Hepatocyte (in vitro differentiated cells): Measurements from ENCODE around the gene LRSAM1. TPM values are rescaled to one million over a fixed set of nuclear protein-coding genes. Genes with fewer than 3 reads are reported as not detected.

ENCODE experiments used
- DNase-seq: peaks from one replicate; pipeline ENCODE4 v3.0.0-alpha.2; 2016; ENCODE audit warnings: low spot score
- H2AFZ ChIP-seq: fragments of 200-600 bp; sonication (generic); 2 replicates; pipeline ENCODE4 v1.6.0; 2016; ENCODE audit warnings: antibody characterized with exemption, mild to moderate bottlenecking
- H3K27ac ChIP-seq: fragments of 200-600 bp; sonication (generic); 2 replicates; pipeline ENCODE4 v1.5.1; 2016; ENCODE audit warnings: mild to moderate bottlenecking
- H3K27me3 ChIP-seq: fragments of 200-600 bp; sonication (generic); 2 replicates; pipeline ENCODE4 v1.6.1; 2016
- H3K36me3 ChIP-seq: fragments of 200-600 bp; sonication (generic); replicated peaks from 2 replicates; pipeline ENCODE4 v1.5.1; 2016; ENCODE audit warnings: low read depth; ENCODE audit not compliant: insufficient read depth
- H3K4me1 ChIP-seq: fragments of 200-600 bp; sonication (generic); 2 replicates; pipeline ENCODE4 v1.5.1; 2016; ENCODE audit warnings: mild to moderate bottlenecking, moderate library complexity; ENCODE audit not compliant: insufficient read depth
- H3K4me2 ChIP-seq: fragments of 200-600 bp; sonication (generic); 2 replicates; pipeline ENCODE4 v1.6.0; 2016
- H3K4me3 ChIP-seq: fragments of 200-600 bp; sonication (generic); 2 replicates; pipeline ENCODE4 v1.5.1; 2016; ENCODE audit warnings: mild to moderate bottlenecking
- H3K79me2 ChIP-seq: fragments of 200-600 bp; sonication (generic); 2 replicates; pipeline ENCODE4 v1.6.0; 2017; ENCODE audit warnings: mild to moderate bottlenecking
- H3K9me2 ChIP-seq: fragments of 200-600 bp; sonication (generic); replicated peaks from 2 replicates; pipeline ENCODE4 v1.6.0; 2017; ENCODE audit warnings: mild to moderate bottlenecking; ENCODE audit not compliant: insufficient read depth
- H3K9me3 ChIP-seq: fragments of 200-600 bp; sonication (generic); 2 replicates; pipeline ENCODE4 v1.5.1; 2016; ENCODE audit warnings: low read depth, mild to moderate bottlenecking
- H4K20me1 ChIP-seq: fragments of 200-600 bp; sonication (generic); 2 replicates; pipeline ENCODE4 v1.6.0; 2016; ENCODE audit warnings: mild to moderate bottlenecking; ENCODE audit not compliant: insufficient read depth, poor library complexity, severe bottlenecking
- EZH2 ChIP-seq: fragments of 200-600 bp; sonication (generic); IDR thresholded peaks from 2 replicates; pipeline ENCODE4 v1.6.1; 2016; ENCODE audit warnings: antibody characterized with exemption, mild to moderate bottlenecking, borderline replicate concordance
- EZH2phosphoT487 ChIP-seq: fragments of 200-600 bp; sonication (generic); IDR thresholded peaks from one replicate; pipeline ENCODE4 v1.6.1; 2018; ENCODE audit warnings: antibody characterized with exemption, mild to moderate bottlenecking, low read depth, moderate library complexity; ENCODE audit not compliant: unreplicated experiment, severe bottlenecking
- whole genome bisulfite sequencing: methylation state at CpG from one replicate; pipeline ENCODE4 v1.1.6; 2016; ENCODE audit warnings: low lambda C conversion rate; ENCODE audit errors: missing lambda C conversion rate; 5-methylcytosine and 5-hydroxymethylcytosine counted together
- polyA plus RNA-seq: library from polyadenylated mRNA; unstranded; fragments of >200 nt; fragmentation: Nextera tagmentation; extraction: Ambion mirVana; gene quantifications from 2 replicates; pipeline ENCODE4 v1.2.1, GENCODE V29; 2016
- total RNA-seq: library from RNA; depleted of rRNA; stranded (reverse); fragments of >200 nt; gene quantifications from 2 replicates; pipeline ENCODE4 v1.2.3, GENCODE V29; 2014
- TF ChIP-seq, protein P1 (sequence below): fragments of 200-600 bp; sonication (generic); IDR thresholded peaks from 2 replicates; pipeline ENCODE4 v1.5.1; 2016; ENCODE audit warnings: antibody characterized with exemption, mild to moderate bottlenecking; ENCODE audit not compliant: poor library complexity

LRSAM1 gene
- total and polyA plus RNA-seq, 2 experiments from 2014 or later: 10.7 to 19.4 TPM

DNA sequence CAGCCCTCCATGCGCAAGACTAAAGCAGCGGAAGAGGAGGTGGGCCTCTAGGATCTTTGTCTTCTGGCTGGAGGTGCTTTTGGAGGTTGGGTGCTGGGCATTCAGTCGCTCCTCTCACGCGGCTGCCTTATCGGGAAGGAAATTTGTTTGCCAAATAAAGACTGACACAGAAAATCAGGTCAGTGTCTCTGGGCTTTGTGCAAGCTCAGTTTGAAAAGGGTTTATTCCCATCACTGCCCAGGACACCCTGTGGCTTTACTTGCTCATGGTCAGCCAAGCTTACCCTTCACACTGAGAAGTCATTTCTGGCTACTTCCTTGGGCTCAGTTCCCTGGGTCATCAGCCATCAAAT lies 43.8 kb upstream of the LRSAM1 start:
- 78% methylated on average over 6 of the region's 6 CpGs for WGBS
- Histone ChIP-seq H3K4me1 (no peaks in the 10 kb centered on the region), H4K20me1 (peaks cover 7% of the 10 kb centered on the region), H3K27me3 (no peaks in the 10 kb centered on the region), H3K9me2 (no peaks in the 10 kb centered on the region), H3K9me3 (no peaks in the 10 kb centered on the region), H3K27ac (no peak overlapping the region), H3K4me3 (no peak overlapping the region), H3K36me3 (no peaks in the 10 kb centered on the region), H2AFZ (no peak overlapping the region), H3K4me2 (no peak overlapping the region), H3K79me2 (no peaks in the 10 kb centered on the region)
- TF ChIP-seq EZH2 (no peak), EZH2phosphoT487 (no peak)
- TF ChIP-seq, protein P1, sequence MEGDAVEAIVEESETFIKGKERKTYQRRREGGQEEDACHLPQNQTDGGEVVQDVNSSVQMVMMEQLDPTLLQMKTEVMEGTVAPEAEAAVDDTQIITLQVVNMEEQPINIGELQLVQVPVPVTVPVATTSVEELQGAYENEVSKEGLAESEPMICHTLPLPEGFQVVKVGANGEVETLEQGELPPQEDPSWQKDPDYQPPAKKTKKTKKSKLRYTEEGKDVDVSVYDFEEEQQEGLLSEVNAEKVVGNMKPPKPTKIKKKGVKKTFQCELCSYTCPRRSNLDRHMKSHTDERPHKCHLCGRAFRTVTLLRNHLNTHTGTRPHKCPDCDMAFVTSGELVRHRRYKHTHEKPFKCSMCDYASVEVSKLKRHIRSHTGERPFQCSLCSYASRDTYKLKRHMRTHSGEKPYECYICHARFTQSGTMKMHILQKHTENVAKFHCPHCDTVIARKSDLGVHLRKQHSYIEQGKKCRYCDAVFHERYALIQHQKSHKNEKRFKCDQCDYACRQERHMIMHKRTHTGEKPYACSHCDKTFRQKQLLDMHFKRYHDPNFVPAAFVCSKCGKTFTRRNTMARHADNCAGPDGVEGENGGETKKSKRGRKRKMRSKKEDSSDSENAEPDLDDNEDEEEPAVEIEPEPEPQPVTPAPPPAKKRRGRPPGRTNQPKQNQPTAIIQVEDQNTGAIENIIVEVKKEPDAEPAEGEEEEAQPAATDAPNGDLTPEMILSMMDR: no peak
- DNase-seq: no peak

DNA sequence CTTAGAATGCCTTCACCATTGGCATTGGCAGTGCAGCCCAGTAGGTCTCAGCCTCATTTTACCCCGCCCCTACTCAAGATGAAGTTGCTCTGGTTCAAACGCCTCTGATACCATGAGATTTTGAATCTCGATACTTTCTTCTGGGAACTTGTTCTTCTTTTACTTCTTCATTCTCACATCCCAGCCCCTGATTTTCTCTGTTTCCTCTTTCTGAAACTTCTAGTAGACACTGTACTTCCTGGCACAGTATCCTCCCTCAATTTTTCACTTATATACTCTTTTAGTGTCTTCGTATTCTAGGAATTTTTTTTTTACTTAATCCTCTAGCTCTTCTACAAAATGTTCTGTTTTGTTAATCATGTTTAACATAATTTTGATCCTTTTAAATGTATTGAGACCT lies 40.2 kb upstream of the LRSAM1 start:
- H3K27ac ChIP-seq: peak overlapping the region; percentile 48
- no peaks in the 10 kb centered on the region for H3K9me3 ChIP-seq
- TF ChIP-seq EZH2 (no peak), EZH2phosphoT487 (no peak)
- TF ChIP-seq, protein P1: no peak
- no peaks in the 10 kb centered on the region for H3K27me3 ChIP-seq
- H3K4me3 ChIP-seq: no peak overlapping the region
- no peak for DNase-seq
- peaks cover under 1% of the 10 kb centered on the region for H4K20me1 ChIP-seq
- peaks cover 6% of the 10 kb centered on the region for H3K4me1 ChIP-seq
- WGBS: 98% methylated on average over 4 of the region's 4 CpGs
- no peak overlapping the region for H3K4me2 ChIP-seq
- H3K36me3 ChIP-seq: no peaks in the 10 kb centered on the region
- no peak overlapping the region for H2AFZ ChIP-seq
- H3K79me2 ChIP-seq: no peaks in the 10 kb centered on the region
- no peaks in the 10 kb centered on the region for H3K9me2 ChIP-seq

- TF ChIP-seq, protein P1: no peak
- TF ChIP-seq EZH2phosphoT487 (no peak), EZH2 (no peak)
- Histone ChIP-seq H3K36me3 (no peaks in the 10 kb centered on the region), H3K4me2 (no peak overlapping the region), H3K27me3 (no peaks in the 10 kb centered on the region), H3K79me2 (no peaks in the 10 kb centered on the region), H3K27ac (peak overlapping the region; percentile 66), H2AFZ (no peak overlapping the region), H3K4me3 (no peak overlapping the region), H3K9me2 (no peaks in the 10 kb centered on the region), H3K4me1 (peaks cover 6% of the 10 kb centered on the region), H3K9me3 (no peaks in the 10 kb centered on the region), H4K20me1 (no peaks in the 10 kb centered on the region)
- 69% methylated on average over 4 of the region's 4 CpGs for WGBS
- DNase-seq: no peak
Measured at GRCh38 chr9:127415141-127415540, 36.2 kb upstream of the LRSAM1 start.

DNA sequence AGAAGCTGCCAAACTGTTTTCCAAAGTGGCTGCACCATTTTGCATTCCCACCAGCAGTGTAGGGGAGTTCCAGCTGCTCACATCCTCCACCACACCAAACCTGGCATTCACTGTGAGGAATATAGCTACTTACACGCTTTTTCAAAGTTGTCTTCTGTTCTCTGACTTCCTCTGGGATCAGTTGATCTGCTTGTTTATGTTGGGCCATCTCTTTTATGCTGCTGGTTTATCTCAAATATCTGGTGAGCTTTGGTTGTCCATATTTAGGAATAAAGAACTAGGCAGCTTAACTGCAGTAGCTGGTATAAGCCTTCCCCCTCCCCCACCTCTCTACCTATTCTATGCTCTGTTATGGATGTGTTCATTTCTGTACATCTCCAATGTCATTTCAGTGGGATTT lies 35.7 kb upstream of the LRSAM1 start:
- no peak overlapping the region for H3K4me3 ChIP-seq
- no peaks in the 10 kb centered on the region for H3K9me3 ChIP-seq
- WGBS: 71% methylated on average over 1 of the region's 1 CpG
- H4K20me1 ChIP-seq: no peaks in the 10 kb centered on the region
- no peaks in the 10 kb centered on the region for H3K36me3 ChIP-seq
- no peak overlapping the region for H3K4me2 ChIP-seq
- TF ChIP-seq, protein P1: no peak
- TF ChIP-seq EZH2: no peak
- TF ChIP-seq EZH2phosphoT487: no peak
- H3K9me2 ChIP-seq: no peaks in the 10 kb centered on the region
- H3K27me3 ChIP-seq: no peaks in the 10 kb centered on the region
- H2AFZ ChIP-seq: no peak overlapping the region
- peaks cover 3% of the 10 kb centered on the region for H3K79me2 ChIP-seq
- H3K4me1 ChIP-seq: peaks cover 6% of the 10 kb centered on the region
- no peak for DNase-seq
- H3K27ac ChIP-seq: peak overlapping the region; percentile 66
